ENCODE data around the gene TIGD7.
A peak's percentile ranks its signal among the peaks of the same experiment; 100 is the strongest.
"Not testable (repeated sequence)": the region's sequence is repeated elsewhere in the genome, so short reads cannot be mapped to it uniquely, and the experiment has no call there.

TIGD7 gene

GRCh38 chr16:3295783-3296182 lies 9.4 kb downstream of the TIGD7 start:
- no peak overlapping the region for H3K4me3 ChIP-seq (ENCODE audit: low read length)

GRCh38 chr16:3295209-3295608 lies 10.0 kb downstream of the TIGD7 start:
- H3K4me3 ChIP-seq (ENCODE audit: low read length) = no peak overlapping the region
- TF ChIP-seq ZNF274 (IDR thresholded peaks at IDR 0.05; ENCODE audit: low read depth, low read length) = no peak

More at GRCh38 chr16:3295783-3296182, 9.4 kb downstream of the TIGD7 start:
- TF ChIP-seq ZNF274 (IDR thresholded peaks at IDR 0.05; ENCODE audit: low read depth, low read length) = no peak

GRCh38 chr16:3292604-3293003 lies 12.6 kb downstream of the TIGD7 start:
- no peak for TF ChIP-seq ZNF274 (IDR thresholded peaks at IDR 0.05; ENCODE audit: low read depth, low read length)
- no peak overlapping the region for H3K4me3 ChIP-seq (ENCODE audit: low read length)

- peak; percentile 85 for TF ChIP-seq ZNF274 (IDR thresholded peaks at IDR 0.05; ENCODE audit: low read depth, low read length)
- no peak overlapping the region for H3K4me3 ChIP-seq (ENCODE audit: low read length)
Observed at GRCh38 chr16:3289998-3290673, 15.1 kb downstream of the TIGD7 start.

GRCh38 chr16:3285131-3285530 lies 20.1 kb downstream of the TIGD7 start:
- no peak overlapping the region; the same call in 1 of the 2 replicates for H3K4me3 ChIP-seq (ENCODE audit: low read length)
- TF ChIP-seq ZNF274 (IDR thresholded peaks at IDR 0.05; ENCODE audit: low read depth, low read length) = no peak

GRCh38 chr16:3283543-3284447 lies 21.4 kb downstream of the TIGD7 start:
- H3K4me3 ChIP-seq (ENCODE audit: low read length) = peak overlapping the region; percentile 80
- TF ChIP-seq ZNF274 (IDR thresholded peaks at IDR 0.05; ENCODE audit: low read depth, low read length) = no peak

- H3K4me3 ChIP-seq (ENCODE audit: low read length) = peak within 1 kb of the TSS; percentile 80
- TF ChIP-seq ZNF274 (IDR thresholded peaks at IDR 0.05; ENCODE audit: low read depth, low read length) = no peak
Observed at GRCh38 chr16:3282730-3283542, 22.3 kb downstream of the TIGD7 start, which contains the start of gene ZNF263. Gene ZNF263, plus strand, starts transcription at chr16:3283491. Its CDS starts 328 bp downstream, at chr16:3283819.

GRCh38 chr16:3282103-3282729 lies 23.0 kb downstream of the TIGD7 start:
- H3K4me3 ChIP-seq (ENCODE audit: low read length) = peak overlapping the region; percentile 80
- TF ChIP-seq ZNF274 (IDR thresholded peaks at IDR 0.05; ENCODE audit: low read depth, low read length) = no peak

- no peak overlapping the region for H3K4me3 ChIP-seq (ENCODE audit: low read length)
- no peak for TF ChIP-seq ZNF274 (IDR thresholded peaks at IDR 0.05; ENCODE audit: low read depth, low read length)
Observed at GRCh38 chr16:3281222-3281820, 23.9 kb downstream of the TIGD7 start.

GRCh38 chr16:3276679-3277078 lies 28.6 kb downstream of the TIGD7 start:
- no peak for TF ChIP-seq ZNF274 (IDR thresholded peaks at IDR 0.05; ENCODE audit: low read depth, low read length)
- no peak overlapping the region for H3K4me3 ChIP-seq (ENCODE audit: low read length)

- no peak overlapping the region for H3K4me3 ChIP-seq (ENCODE audit: low read length)
- no peak for TF ChIP-seq ZNF274 (IDR thresholded peaks at IDR 0.05; ENCODE audit: low read depth, low read length)
Observed at GRCh38 chr16:3274947-3275346, 30.3 kb downstream of the TIGD7 start.

- no peak overlapping the region for H3K4me3 ChIP-seq (ENCODE audit: low read length)
- no peak for TF ChIP-seq ZNF274 (IDR thresholded peaks at IDR 0.05; ENCODE audit: low read depth, low read length)
Observed at GRCh38 chr16:3274490-3274889, 30.7 kb downstream of the TIGD7 start.

- H3K4me3 ChIP-seq (ENCODE audit: low read length) = not testable (repeated sequence)
Observed at GRCh38 chr16:3271281-3271680, 33.9 kb downstream of the TIGD7 start.

- not testable (repeated sequence) for H3K4me3 ChIP-seq (ENCODE audit: low read length)
Observed at GRCh38 chr16:3270718-3271117, 34.5 kb downstream of the TIGD7 start.
